Measurements from ENCODE around the gene ELMOD3. TPM values are rescaled to one million over a fixed set of nuclear protein-coding genes. Genes with fewer than 3 reads are reported as not detected.

ELMOD3 gene
- total and polyA plus RNA-seq, 9 of the 15 experiments (the other 6 are each of a cell fraction or from before 2014, with no cell fraction given): 2.7 to 18.7 (median 11.6) TPM

DNA sequence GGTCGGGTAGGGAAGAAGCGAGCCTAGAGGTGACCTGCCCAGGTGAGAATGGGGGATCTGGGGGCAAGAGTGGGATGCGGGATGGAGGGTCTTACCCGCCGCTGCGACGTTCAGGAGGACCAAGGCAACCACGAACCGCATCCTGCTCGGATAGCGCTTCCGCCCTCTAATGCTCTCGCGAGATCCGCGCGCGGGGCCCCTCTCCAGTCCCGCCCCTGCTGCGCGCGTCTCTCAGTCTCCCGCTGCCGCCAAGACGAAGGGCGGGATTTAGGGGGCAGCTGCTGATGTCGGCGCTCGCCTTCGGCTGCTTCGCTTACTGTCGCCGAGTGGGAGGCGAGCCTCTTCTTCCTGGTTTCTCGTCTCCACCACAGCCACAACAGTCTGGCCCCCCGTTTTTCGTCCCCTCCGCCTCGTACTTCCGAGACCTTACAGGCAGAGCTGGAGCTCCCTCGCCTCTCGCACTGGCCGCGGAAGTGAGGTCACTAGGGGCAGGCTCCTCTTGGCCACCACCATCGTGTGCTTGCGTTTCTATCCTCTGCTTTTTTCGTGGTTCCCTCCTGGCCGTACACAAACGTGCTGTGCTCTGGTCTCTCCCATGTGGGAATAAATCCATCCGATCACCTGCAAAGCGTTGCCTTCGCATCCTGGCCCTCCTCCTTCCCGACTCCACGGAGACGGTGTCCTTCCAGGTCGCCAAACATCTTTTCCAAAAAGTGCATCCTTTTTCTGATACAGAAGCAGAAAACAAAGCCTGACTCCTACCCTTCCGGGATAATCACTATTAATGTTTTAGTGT, 26.5 kb upstream of the ELMOD3 start, which contains the start of gene TGOLN2:
TGOLN2 (minus strand) TSS at position 168 of the 796 bp plus-strand sequence; CDS start at position 141, 27 bp downstream.
- Histone ChIP-seq H3K36me3 (ENCODE audit: control insufficient read depth, insufficient read depth, low read length) (peaks cover 36% of the 10 kb centered on the region), H3K9me3 (replicated peaks; ENCODE audit: control insufficient read depth, insufficient read depth, low read depth, low read length) (no peaks in the 10 kb centered on the region), H3K4me3 (peak within 1 kb of the TSS; percentile 82), H3K4me1 (replicated peaks in 1 of 2; ENCODE audit: control insufficient read depth in 2 of 2, insufficient read depth in 2 of 2, low read length in 2 of 2) (peaks cover 21 to 27% of the 10 kb centered on the region in 2 experiments; a peak in 4 of 5 replicates), H3K4me2 (ENCODE audit: insufficient read depth, low read length) (peak within 1 kb of the TSS; percentile 97), H3K27ac (ENCODE audit: extremely low read depth, low read depth, low read length) (peak within 1 kb of the TSS; percentile 97), H3K9me1 (ENCODE audit: control insufficient read depth, insufficient read depth, low read length) (no peaks in the 10 kb centered on the region), H3K79me2 (ENCODE audit: control insufficient read depth, insufficient read depth, low read length) (peaks cover 45% of the 10 kb centered on the region), H3K9ac (ENCODE audit: insufficient read depth in 1 of 2, low read depth in 2 of 2, low read length in 2 of 2) (peak within 1 kb of the TSS; percentile 93 to 98), H3K27me3 (ENCODE audit: control insufficient read depth in 2 of 2, insufficient read depth in 2 of 2, low read length in 2 of 2) (no peaks in the 10 kb centered on the region), H4K20me1 (replicated peaks; ENCODE audit: control insufficient read depth, insufficient read depth, low read length) (peaks cover 15% of the 10 kb centered on the region), H2AFZ (ENCODE audit: low read depth, low read length) (peak within 1 kb of the TSS; percentile 99)
- DNase-seq (ENCODE audit: extremely low read depth in 1 of 4, low spot score in 3 of 4): peak; percentile 95 to 98 (median 97)
- in situ Hi-C loops (cut with MboI) (no loop called here), intact Hi-C loops (cut with micrococcal nuclease) (loop anchor here (5.0 kb wide), 3 partner anchors 89 to 289 kb away; partner anchors contain the start of genes SH2D6 and USP39)
- POLR2A ChIA-PET: interaction anchor here (0.5 to 2.6 kb wide), 19 partner anchors 9 to 853 kb away, joined by 3 to 13 read pairs (median 3); partner anchors contain the start of genes ELMOD3 and RETSAT
- peak; percentile 62 for FAIRE-seq
- ATAC-seq: peak; percentile 94
- BruUV-seq (replicated peaks): TSS peak; percentile 90
- WGBS (ENCODE audit: insufficient coverage, low coverage, missing lambda C conversion rate): under 1% methylated on average over 53 of the region's 57 CpGs
- CTCF ChIA-PET (ENCODE audit: low intra/inter-chr PET ratio): no interaction called here
- TF ChIP-seq KDM4B (IDR thresholded peaks at IDR 0.05; ENCODE audit: borderline replicate concordance in 2 of 2, low read depth in 1 of 2) (0 out of 4 replicates have a peak, but pooled peaks of 1 of the 2 experiments have one; percentile 58), ZNF589 (CRISPR knock-in tag; IDR thresholded peaks at IDR 0.05; ENCODE audit: low read depth) (no peak), ZNF445 (CRISPR knock-in tag; IDR thresholded peaks at IDR 0.05; ENCODE audit: low read depth) (no peak), ETV1 (tag; conservative IDR thresholded peaks at IDR 0.05; ENCODE audit: low read depth) (peak; percentile 83), RAD21 (CRISPR knock-in tag; conservative IDR thresholded peaks at IDR 0.05 in 1 of 2, IDR thresholded peaks at IDR 0.05 in 1 of 2) (no peak), ZNF263 (CRISPR knock-in tag; IDR thresholded peaks at IDR 0.05; ENCODE audit: borderline replicate concordance) (no peak; the same call in 1 of the 2 replicates), SPI1 (IDR thresholded peaks at IDR 0.05; ENCODE audit: borderline replicate concordance, low read depth, low read length) (peak; percentile 65), BMI1 (IDR thresholded peaks at IDR 0.05; ENCODE audit: low read length) (no peak), STAG1 (CRISPR knock-in tag; IDR thresholded peaks at IDR 0.05; ENCODE audit: borderline replicate concordance) (no peak), TBP (optimal IDR thresholded peaks at IDR 0.05; ENCODE audit: low read depth, low read length) (peak; percentile 96), ZNF3 (CRISPR knock-in tag; IDR thresholded peaks at IDR 0.05) (no peak), FOXA3 (CRISPR knock-in tag; conservative IDR thresholded peaks at IDR 0.05 in 1 of 2, IDR thresholded peaks at IDR 0.05 in 1 of 2) (no peak), ZNF408 (CRISPR knock-in tag; IDR thresholded peaks at IDR 0.05; ENCODE audit: low read depth) (no peak), JUNB (CRISPR knock-in tag; conservative IDR thresholded peaks at IDR 0.05) (no peak), CBX8 (IDR thresholded peaks at IDR 0.05; ENCODE audit: borderline replicate concordance, extremely low read depth, low read depth, low read length, poor library complexity, severe bottlenecking) (no peak), MYBL2 (IDR thresholded peaks at IDR 0.05; ENCODE audit: low read depth) (no peak), MYBL2 (CRISPR knock-in tag; IDR thresholded peaks at IDR 0.05; ENCODE audit: borderline replicate concordance) (no peak)
- TF ChIP-seq, protein P1, sequence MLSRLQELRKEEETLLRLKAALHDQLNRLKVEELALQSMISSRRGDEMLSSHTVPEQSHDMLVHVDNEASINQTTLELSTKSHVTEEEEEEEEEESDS (CRISPR knock-in tag; IDR thresholded peaks at IDR 0.05): no peak
- TF ChIP-seq, protein P2, sequence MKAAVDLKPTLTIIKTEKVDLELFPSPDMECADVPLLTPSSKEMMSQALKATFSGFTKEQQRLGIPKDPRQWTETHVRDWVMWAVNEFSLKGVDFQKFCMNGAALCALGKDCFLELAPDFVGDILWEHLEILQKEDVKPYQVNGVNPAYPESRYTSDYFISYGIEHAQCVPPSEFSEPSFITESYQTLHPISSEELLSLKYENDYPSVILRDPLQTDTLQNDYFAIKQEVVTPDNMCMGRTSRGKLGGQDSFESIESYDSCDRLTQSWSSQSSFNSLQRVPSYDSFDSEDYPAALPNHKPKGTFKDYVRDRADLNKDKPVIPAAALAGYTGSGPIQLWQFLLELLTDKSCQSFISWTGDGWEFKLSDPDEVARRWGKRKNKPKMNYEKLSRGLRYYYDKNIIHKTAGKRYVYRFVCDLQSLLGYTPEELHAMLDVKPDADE (conservative IDR thresholded peaks at IDR 0.05; ENCODE audit: control insufficient read depth, low read depth, low read length): peak; percentile 74; the same call in 1 of the 2 replicates

Data from K562 (cell line).